Measurements from ENCODE around the gene NEUROG2.

NEUROG2 gene

GRCh38 chr4:112516066-112516470 is at the start of gene NEUROG2:
TSS of gene NEUROG2 (minus strand) at chr4:112516180. CDS start at chr4:112515475, 705 bp downstream.
- no peak for TF ChIP-seq CTCF (IDR thresholded peaks at IDR 0.05; ENCODE audit: low read depth, low read length, missing control alignments)
- H3K4me3 ChIP-seq (replicated peaks; ENCODE audit: low read depth, low read length), result peak within 1 kb of the TSS; percentile 38
- DNase-seq (ENCODE audit: extremely low read depth, low read depth), result no peak

GRCh38 chr4:112564706-112565270 is 48.8 kb upstream of the NEUROG2 start:
- TF ChIP-seq CTCF (IDR thresholded peaks at IDR 0.05; ENCODE audit: low read depth, low read length, missing control alignments), result no peak
- DNase-seq (ENCODE audit: extremely low read depth, low read depth), result no peak

GRCh38 chr4:112563431-112564200 is 47.6 kb upstream of the NEUROG2 start:
- no peak for DNase-seq (ENCODE audit: extremely low read depth, low read depth)

More at GRCh38 chr4:112564706-112565270, 48.8 kb upstream of the NEUROG2 start:
- no peak overlapping the region for H3K4me3 ChIP-seq (replicated peaks; ENCODE audit: low read depth, low read length)

GRCh38 chr4:112562254-112562879 is 46.4 kb upstream of the NEUROG2 start:
- no peak for DNase-seq (ENCODE audit: extremely low read depth, low read depth)
- no peak overlapping the region for H3K4me3 ChIP-seq (replicated peaks; ENCODE audit: low read depth, low read length)
- no peak for TF ChIP-seq CTCF (IDR thresholded peaks at IDR 0.05; ENCODE audit: low read depth, low read length, missing control alignments)

More at GRCh38 chr4:112563431-112564200, 47.6 kb upstream of the NEUROG2 start:
- H3K4me3 ChIP-seq (replicated peaks; ENCODE audit: low read depth, low read length), result no peak overlapping the region
- TF ChIP-seq CTCF (IDR thresholded peaks at IDR 0.05; ENCODE audit: low read depth, low read length, missing control alignments), result no peak

- TF ChIP-seq CTCF (IDR thresholded peaks at IDR 0.05; ENCODE audit: low read depth, low read length, missing control alignments), result no peak
Measured at GRCh38 chr4:112560084-112560483, 44.1 kb upstream of the NEUROG2 start.

GRCh38 chr4:112559053-112559452 is 43.1 kb upstream of the NEUROG2 start:
- DNase-seq (ENCODE audit: extremely low read depth, low read depth), result no peak
- H3K4me3 ChIP-seq (replicated peaks; ENCODE audit: low read depth, low read length), result no peak overlapping the region
- no peak for TF ChIP-seq CTCF (IDR thresholded peaks at IDR 0.05; ENCODE audit: low read depth, low read length, missing control alignments)

More at GRCh38 chr4:112560084-112560483, 44.1 kb upstream of the NEUROG2 start:
- H3K4me3 ChIP-seq (replicated peaks; ENCODE audit: low read depth, low read length), result no peak overlapping the region
- no peak for DNase-seq (ENCODE audit: extremely low read depth, low read depth)
